Measurements from ENCODE around the gene LMNTD1. TPM values are rescaled to one million over a fixed set of nuclear protein-coding genes. Genes with fewer than 3 reads are reported as not detected.

LMNTD1 gene
- total and polyA plus RNA-seq, 4 donors = 0.54 to 3.0 (median 1.8) TPM

GRCh38 chr12:25585021-25585523 lies 32.0 kb upstream of the LMNTD1 start:
- Histone ChIP-seq H3K4me1 (ENCODE audit: control insufficient read depth, insufficient read depth, low read length) (no peaks in the 10 kb centered on the region), H3K9me3 (ENCODE audit: control insufficient read depth, insufficient read depth, low read length) (no peaks in the 10 kb centered on the region), H3K4me3 (ENCODE audit: low read depth, low read length) (no peak overlapping the region), H3K27ac (ENCODE audit: low read depth, low read length) (no peak overlapping the region), H3K27me3 (ENCODE audit: control insufficient read depth, insufficient read depth, low read length) (no peaks in the 10 kb centered on the region), H3K36me3 (ENCODE audit: control insufficient read depth, insufficient read depth, low read length) (no peaks in the 10 kb centered on the region)
- 17% methylated on average over 1 of the region's 2 CpGs for WGBS (ENCODE audit: insufficient coverage)
- DNase-seq (ENCODE audit: low read depth in 4 of 6, low spot score in 6 of 6) = peak in 2 of 6 donors; percentile 47 to 86

GRCh38 chr12:25584596-25584995 lies 31.5 kb upstream of the LMNTD1 start:
- no peak for DNase-seq (ENCODE audit: low read depth in 4 of 6, low spot score in 6 of 6)
- H3K9me3 ChIP-seq (ENCODE audit: control insufficient read depth, insufficient read depth, low read length) = no peaks in the 10 kb centered on the region
- no peak overlapping the region for H3K4me3 ChIP-seq (ENCODE audit: low read depth, low read length)
- H3K4me1 ChIP-seq (ENCODE audit: control insufficient read depth, insufficient read depth, low read length) = no peaks in the 10 kb centered on the region
- no peaks in the 10 kb centered on the region for H3K27me3 ChIP-seq (ENCODE audit: control insufficient read depth, insufficient read depth, low read length)
- WGBS (ENCODE audit: insufficient coverage) = no CpG with 5 or more reads among the region's 5 CpGs
- no peak overlapping the region for H3K27ac ChIP-seq (ENCODE audit: low read depth, low read length)
- H3K36me3 ChIP-seq (ENCODE audit: control insufficient read depth, insufficient read depth, low read length) = no peaks in the 10 kb centered on the region

GRCh38 chr12:25583545-25583944 lies 30.5 kb upstream of the LMNTD1 start:
- Histone ChIP-seq H3K4me1 (ENCODE audit: control insufficient read depth, insufficient read depth, low read length) (no peaks in the 10 kb centered on the region), H3K4me3 (ENCODE audit: low read depth, low read length) (no peak overlapping the region), H3K9me3 (ENCODE audit: control insufficient read depth, insufficient read depth, low read length) (no peaks in the 10 kb centered on the region), H3K36me3 (ENCODE audit: control insufficient read depth, insufficient read depth, low read length) (no peaks in the 10 kb centered on the region), H3K27ac (ENCODE audit: low read depth, low read length) (no peak overlapping the region), H3K27me3 (ENCODE audit: control insufficient read depth, insufficient read depth, low read length) (no peaks in the 10 kb centered on the region)
- peak in 2 of 6 donors; percentile 53 to 55 for DNase-seq (ENCODE audit: low read depth in 4 of 6, low spot score in 6 of 6)
- 73% methylated on average over 2 of the region's 3 CpGs for WGBS (ENCODE audit: insufficient coverage)

GRCh38 chr12:25581067-25581466 lies 28.0 kb upstream of the LMNTD1 start:
- H3K27me3 ChIP-seq (ENCODE audit: control insufficient read depth, insufficient read depth, low read length) = no peaks in the 10 kb centered on the region
- no peak overlapping the region for H3K27ac ChIP-seq (ENCODE audit: low read depth, low read length)
- no peaks in the 10 kb centered on the region for H3K36me3 ChIP-seq (ENCODE audit: control insufficient read depth, insufficient read depth, low read length)
- no peaks in the 10 kb centered on the region for H3K4me1 ChIP-seq (ENCODE audit: control insufficient read depth, insufficient read depth, low read length)
- no peak for DNase-seq (ENCODE audit: low read depth in 4 of 6, low spot score in 6 of 6)
- H3K9me3 ChIP-seq (ENCODE audit: control insufficient read depth, insufficient read depth, low read length) = no peaks in the 10 kb centered on the region
- H3K4me3 ChIP-seq (ENCODE audit: low read depth, low read length) = no peak overlapping the region
- 98% methylated on average over 4 of the region's 5 CpGs for WGBS (ENCODE audit: insufficient coverage)

- 100% methylated on average over 1 of the region's 2 CpGs for WGBS (ENCODE audit: insufficient coverage)
- H3K9me3 ChIP-seq (ENCODE audit: control insufficient read depth, insufficient read depth, low read length) = no peaks in the 10 kb centered on the region
Measured at GRCh38 chr12:25578411-25579143, 25.5 kb upstream of the LMNTD1 start.

GRCh38 chr12:25574761-25575160 lies 21.7 kb upstream of the LMNTD1 start:
- Histone ChIP-seq H3K27ac (ENCODE audit: low read depth, low read length) (no peak overlapping the region), H3K9me3 (ENCODE audit: control insufficient read depth, insufficient read depth, low read length) (no peaks in the 10 kb centered on the region), H3K4me1 (ENCODE audit: control insufficient read depth, insufficient read depth, low read length) (no peaks in the 10 kb centered on the region), H3K27me3 (ENCODE audit: control insufficient read depth, insufficient read depth, low read length) (no peaks in the 10 kb centered on the region), H3K4me3 (ENCODE audit: low read depth, low read length) (no peak overlapping the region), H3K36me3 (ENCODE audit: control insufficient read depth, insufficient read depth, low read length) (no peaks in the 10 kb centered on the region)
- no peak for DNase-seq (ENCODE audit: low read depth in 4 of 6, low spot score in 6 of 6)
- WGBS (ENCODE audit: insufficient coverage) = 60% methylated on average over 1 of the region's 1 CpG

More at GRCh38 chr12:25578411-25579143, 25.5 kb upstream of the LMNTD1 start:
- Histone ChIP-seq H3K36me3 (ENCODE audit: control insufficient read depth, insufficient read depth, low read length) (no peaks in the 10 kb centered on the region), H3K27ac (ENCODE audit: low read depth, low read length) (no peak overlapping the region), H3K27me3 (ENCODE audit: control insufficient read depth, insufficient read depth, low read length) (no peaks in the 10 kb centered on the region), H3K4me1 (ENCODE audit: control insufficient read depth, insufficient read depth, low read length) (no peaks in the 10 kb centered on the region), H3K4me3 (ENCODE audit: low read depth, low read length) (no peak overlapping the region)
- peak in 2 of 6 donors; percentile 27 to 94 for DNase-seq (ENCODE audit: low read depth in 4 of 6, low spot score in 6 of 6)

GRCh38 chr12:25573346-25573745 lies 20.3 kb upstream of the LMNTD1 start:
- no peaks in the 10 kb centered on the region for H3K27me3 ChIP-seq (ENCODE audit: control insufficient read depth, insufficient read depth, low read length)
- H3K4me1 ChIP-seq (ENCODE audit: control insufficient read depth, insufficient read depth, low read length) = no peaks in the 10 kb centered on the region
- 52% methylated on average over 4 of the region's 4 CpGs for WGBS (ENCODE audit: insufficient coverage)
- no peak overlapping the region for H3K27ac ChIP-seq (ENCODE audit: low read depth, low read length)
- H3K4me3 ChIP-seq (ENCODE audit: low read depth, low read length) = no peak overlapping the region
- no peaks in the 10 kb centered on the region for H3K36me3 ChIP-seq (ENCODE audit: control insufficient read depth, insufficient read depth, low read length)
- peak in 1 of 6 donors; percentile 44 for DNase-seq (ENCODE audit: low read depth in 4 of 6, low spot score in 6 of 6)
- H3K9me3 ChIP-seq (ENCODE audit: control insufficient read depth, insufficient read depth, low read length) = no peaks in the 10 kb centered on the region

GRCh38 chr12:25570418-25570817 lies 17.3 kb upstream of the LMNTD1 start:
- no CpG with 5 or more reads among the region's 1 CpG for WGBS (ENCODE audit: insufficient coverage)
- Histone ChIP-seq H3K36me3 (ENCODE audit: control insufficient read depth, insufficient read depth, low read length) (no peaks in the 10 kb centered on the region), H3K4me1 (ENCODE audit: control insufficient read depth, insufficient read depth, low read length) (no peaks in the 10 kb centered on the region), H3K27me3 (ENCODE audit: control insufficient read depth, insufficient read depth, low read length) (no peaks in the 10 kb centered on the region), H3K9me3 (ENCODE audit: control insufficient read depth, insufficient read depth, low read length) (no peaks in the 10 kb centered on the region), H3K27ac (ENCODE audit: low read depth, low read length) (no peak overlapping the region), H3K4me3 (ENCODE audit: low read depth, low read length) (no peak overlapping the region)
- no peak for DNase-seq (ENCODE audit: low read depth in 4 of 6, low spot score in 6 of 6)

- Histone ChIP-seq H3K27ac (ENCODE audit: low read depth, low read length) (no peak overlapping the region), H3K36me3 (ENCODE audit: control insufficient read depth, insufficient read depth, low read length) (no peaks in the 10 kb centered on the region), H3K27me3 (ENCODE audit: control insufficient read depth, insufficient read depth, low read length) (no peaks in the 10 kb centered on the region), H3K4me3 (ENCODE audit: low read depth, low read length) (no peak overlapping the region), H3K9me3 (ENCODE audit: control insufficient read depth, insufficient read depth, low read length) (no peaks in the 10 kb centered on the region), H3K4me1 (ENCODE audit: control insufficient read depth, insufficient read depth, low read length) (no peaks in the 10 kb centered on the region)
- DNase-seq (ENCODE audit: low read depth in 4 of 6, low spot score in 6 of 6) = peak in 1 of 6 donors; percentile 72
- 65% methylated on average over 4 of the region's 8 CpGs for WGBS (ENCODE audit: insufficient coverage)
Measured at GRCh38 chr12:25566202-25566949, 13.3 kb upstream of the LMNTD1 start.

Measured in spinal cord (tissue), 10 donors.